GM12891 (cell line): ENCODE measurements around the gene PTGER1.

Experiments
- PAX5 ChIP-seq: IDR thresholded peaks from 2 replicates; pipeline ENCODE4 v1.6.1; 2011; ENCODE audit warnings: low read length, moderate library complexity, mild to moderate bottlenecking; ENCODE audit not compliant: insufficient read depth, severe bottlenecking
- POLR2A ChIP-seq: IDR thresholded peaks from 2 replicates; pipeline ENCODE4 v1.6.1; 2011; ENCODE audit warnings: low read depth, low read length, control low read depth
- POLR2AphosphoS5 ChIP-seq: IDR thresholded peaks from 2 replicates; pipeline ENCODE4 v1.6.1; 2011; ENCODE audit warnings: low read depth, low read length, control low read depth
- SPI1 ChIP-seq: IDR thresholded peaks from 2 replicates; pipeline ENCODE4 v1.6.1; 2011; ENCODE audit warnings: low read depth, low read length, control low read depth
- TAF1 ChIP-seq: IDR thresholded peaks from 2 replicates; pipeline ENCODE4 v1.6.1; 2011; ENCODE audit warnings: low read depth, low read length, control low read depth

- TF ChIP-seq SPI1 = no peak
- TF ChIP-seq POLR2AphosphoS5 = no peak
- no peak for TF ChIP-seq POLR2A
- TF ChIP-seq TAF1 = no peak
- TF ChIP-seq PAX5 = no peak
Observed at GRCh38 chr19:14473978-14474578, 1.1 kb downstream of the PTGER1 start.
